CD1c-positive myeloid dendritic cell (primary cell): ENCODE data around the gene KLF3.

Experiments used
- DNase-seq: peaks from one replicate; pipeline ENCODE4 v3.0.0-alpha.2; 2016; ENCODE audit errors: extremely low spot score

The KLF3 gene

GRCh38 chr4:38738940-38739803 lies 75.2 kb downstream of the KLF3 start:
- no peak for DNase-seq

- no peak for DNase-seq
Measured at GRCh38 chr4:38740303-38740702, 76.3 kb downstream of the KLF3 start.

- DNase-seq: peak; percentile 86
Measured at GRCh38 chr4:38743866-38744265, 79.9 kb downstream of the KLF3 start.

GRCh38 chr4:38745881-38746280 lies 81.9 kb downstream of the KLF3 start:
- DNase-seq: no peak

GRCh38 chr4:38747629-38748028 lies 83.6 kb downstream of the KLF3 start:
- no peak for DNase-seq

GRCh38 chr4:38749336-38749735 lies 85.3 kb downstream of the KLF3 start:
- no peak for DNase-seq
